Heart right ventricle (tissue), 16 donors: ENCODE results near the gene FN3K. TPM values are rescaled to one million over a fixed set of nuclear protein-coding genes. Genes with fewer than 3 reads are reported as not detected.
A peak's percentile ranks its signal among the peaks of the same experiment; 100 is the strongest.
"Not testable (repeated sequence)": the region's sequence is repeated elsewhere in the genome, so short reads cannot be mapped to it uniquely, and the experiment has no call there.

ENCODE experiments used
- ATAC-seq, 8 donors: fragments of 200-7000 bp; cut with Tn5 transposase; one replicate each; pipeline ENCODE4 v1.9.1; 2020; ENCODE audit warnings: mild to moderate bottlenecking in 8 of 8, moderate library complexity in 8 of 8, moderate number of reproducible peaks in 1 of 8
- DNase-seq, 2 donors: peaks; one replicate each; pipeline ENCODE4 v3.0.0-alpha.2; 2020
- H3K27ac ChIP-seq, 10 donors: fragments of 200-600 bp; sonication (generic) in 2 of 10; one replicate each; pipeline versions ENCODE4 v1.5.0 to v1.8.0; 2020 to 2022; ENCODE audit warnings: mild to moderate bottlenecking in 3 of 10
- H3K27me3 ChIP-seq, 7 donors: fragments of 200-600 bp; one replicate each; pipeline ENCODE4 v1.8.0; 2021 to 2022; ENCODE audit warnings: mild to moderate bottlenecking in 2 of 7
- H3K36me3 ChIP-seq, 9 donors: fragments of 200-600 bp; sonication (generic) in 1 of 9; one replicate each; pipeline versions ENCODE4 v1.5.0 to v1.8.0; 2020 to 2022; ENCODE audit warnings: mild to moderate bottlenecking in 2 of 9
- H3K4me1 ChIP-seq, 9 donors: fragments of 200-600 bp; sonication (generic) in 1 of 9; one replicate each; pipeline versions ENCODE4 v1.5.0 to v1.8.0; 2020 to 2022; ENCODE audit warnings: mild to moderate bottlenecking in 4 of 9
- H3K4me3 ChIP-seq, 10 donors: fragments of 200-600 bp; sonication (generic) in 2 of 10; one replicate each; pipeline versions ENCODE4 v1.5.0 to v1.8.0; 2020 to 2022; ENCODE audit warnings: mild to moderate bottlenecking in 7 of 10, moderate library complexity in 2 of 10
- H3K9me3 ChIP-seq, 11 donors: fragments of 200-600 bp in 10 of 11; sonication (generic) in 2 of 11; one replicate each; pipeline versions ENCODE4 v1.5.0 to v1.8.0; 2013 to 2022; ENCODE audit warnings: mild to moderate bottlenecking in 2 of 11, control low read depth in 1 of 11, moderate library complexity in 1 of 11
- CTCF ChIP-seq, 9 donors: fragments of 200-600 bp; sonication (generic) in 2 of 9; IDR thresholded peaks; one replicate each; pipeline versions ENCODE4 v1.5.0 to v1.8.0; 2021 to 2022; ENCODE audit warnings: antibody characterized with exemption in 9 of 9, mild to moderate bottlenecking in 5 of 9, moderate library complexity in 1 of 9
- WGBS, 2 donors: extraction: QIAGEN DNeasy Blood & Tissue Kit; methylation state at CpG; one replicate each; pipeline ENCODE4 v1.1.7; 2013; ENCODE audit warnings: inconsistent platforms in 1 of 2; 5-methylcytosine and 5-hydroxymethylcytosine counted together
- intact Hi-C, 10 donors: fragments of 100-400 bp; cut with DNase I; formaldehyde crosslinking; loops; one replicate each; pipeline versions ENCODE4 v1.11.1 to v1.14.2; 2022
- polyA plus RNA-seq, 2 donors: library from polyadenylated mRNA; stranded (reverse); fragments of 200-250 nt; gene quantifications; one replicate each; pipeline ENCODE4 v1.2.3, GENCODE V29; 2013
- total RNA-seq, 10 donors: library from RNA; stranded (reverse); fragmentation: NEBNext Ultra II Directional in 3 of 10; extraction: Animal tissue kit (Norgen Biotek cat#: 25700) in 3 of 10; gene quantifications; one replicate each; pipeline versions ENCODE4 v1.2.1 to v1.2.4, GENCODE V29; 2021 to 2023
- donor health status: Arrhythmogenic right ventricular cardiomyopathy.
- donor health status: ischemic (EF 13 %, LVEDD 7.1; RV severe dilation, severe dysfunction).
- donor health status: healthy with polysubstance abuse.
- donor health status: DM: no; HTN: yes; CAD: no.
- donor health status: DM: no; HTN: no; CAD: no.
- donor health status: ischemic (EF 25% LVEDD 6.9; RV normal size, moderate dysfunction).
- donor health status: ischemic (EF 25% LVEDD 5.7; RV mildly dilated, moderate dysfunction).
- donor health status: healthy.
- donor health status: DM: yes; HTN: yes; CAD: no.
- donor health status: Ischemic cardiomyopathy.
- donor health status: ischemic (EF 35%, LVEDD 5.7; RV mildly dilated, moderate dysfunction).
- donor health status: nonischemic (EF 11% LVEDD 7.7; RV severe dilation, severe dysfunction).
- donor health status: DM: yes; HTN: yes; CAD: no.
- donor health status: PGD.
- donor health status: ischemic (EF 29% LVEDD 5.4; RV normal size, mild dysfunction).
- donor health status: nonischemic (EF 23%, LVEDD 6.1; RV moderate dilation, normal function).

FN3K gene
- total and polyA plus RNA-seq, 12 donors = 48.4 to 115 (median 90.7) TPM

DNA sequence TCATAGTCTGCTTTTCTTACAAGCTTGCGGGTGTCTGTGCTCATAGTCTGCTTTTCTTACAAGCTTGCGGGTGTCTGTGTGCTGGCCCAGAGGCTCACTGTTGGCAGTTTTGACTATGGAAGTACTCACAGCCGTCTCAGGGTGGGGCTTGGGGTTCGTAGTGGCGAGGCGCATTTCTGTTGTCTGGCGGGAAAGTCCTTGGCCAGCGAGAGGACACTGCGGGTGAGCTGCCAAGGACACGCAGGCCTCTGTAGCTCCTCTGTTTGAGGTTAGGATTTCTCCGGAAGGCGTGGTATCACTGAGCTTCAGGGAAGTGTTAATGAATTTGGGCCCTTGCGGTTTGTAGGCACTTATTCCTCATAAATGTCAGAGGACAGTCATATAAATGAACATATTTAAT lies 30.0 kb downstream of the FN3K start:
- Histone ChIP-seq H3K36me3 (peaks cover 0 to 85% (median 22%) of the 10 kb centered on the region in 9 donors), H3K9me3 (no peaks in the 10 kb centered on the region), H3K4me1 (peaks cover 0 to 3% (median 0%) of the 10 kb centered on the region in 9 donors), H3K27me3 (no peaks in the 10 kb centered on the region), H3K27ac (peak overlapping the region in 3 of 10 donors; percentile 16 to 23 (median 17)), H3K4me3 (no peak overlapping the region)
- ATAC-seq (peak in 3 of 8 donors; percentile 37 to 77 (median 64)), DNase-seq (no peak)
- intact Hi-C loops = loop anchor here in 7 of 10 donors (5.0 to 10.0 kb wide), 3 partner anchors 98 to 411 kb away; partner anchors contain the start of gene TEX19 (in 1 of the 7)
- TF ChIP-seq CTCF (IDR thresholded peaks at IDR 0.05) = no peak
- 59 to 72% methylated on average over 13 of the region's 13 CpGs for WGBS, 2 donors

DNA sequence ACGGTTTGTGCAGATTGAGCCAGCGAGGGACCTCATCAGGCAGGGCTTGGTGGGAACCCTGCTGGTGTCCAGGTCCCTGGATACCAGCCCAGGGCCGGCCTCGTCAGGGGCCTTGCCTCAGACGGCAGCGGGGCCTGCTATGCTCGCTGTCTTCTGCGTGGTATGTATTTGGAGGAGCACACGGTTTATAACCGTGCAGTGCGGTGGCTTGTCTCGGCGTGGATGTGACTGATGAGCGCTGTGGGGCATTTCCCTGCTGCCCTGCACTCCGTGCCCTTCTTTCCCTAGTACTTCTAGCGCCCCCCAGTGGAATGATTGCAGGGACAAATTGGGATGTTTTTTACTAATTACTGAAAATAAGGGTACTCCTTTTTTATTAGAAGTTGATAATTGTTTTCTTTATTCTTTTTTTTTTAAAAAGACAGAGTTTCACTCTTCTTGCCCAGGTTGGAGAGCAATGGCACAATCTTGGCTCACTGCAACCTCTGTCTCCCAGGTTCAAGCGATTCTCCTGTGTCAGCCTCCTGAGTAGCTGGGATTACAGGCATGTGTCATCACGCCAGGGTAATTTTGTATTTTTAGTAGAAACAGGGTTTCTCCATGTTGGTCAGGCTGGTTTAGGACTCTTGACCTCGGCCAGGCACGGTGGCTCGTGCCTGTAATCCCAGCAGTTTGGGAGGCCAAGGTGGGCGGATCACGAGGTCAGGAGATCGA lies 31.8 kb downstream of the FN3K start:
- DNase-seq = peak in 1 of 2 donors; percentile 54
- intact Hi-C loops = loop anchor here in 8 of 10 donors (2.0 to 10.0 kb wide), 4 partner anchors 98 to 412 kb away; partner anchors contain the start of gene TEX19 (in 1 of the 8)
- Histone ChIP-seq H3K4me1 (peaks cover 0 to 3% (median 0%) of the 10 kb centered on the region in 9 donors), H3K9me3 (no peaks in the 10 kb centered on the region), H3K36me3 (peaks cover 0 to 86% (median 22%) of the 10 kb centered on the region in 9 donors), H3K27ac (no peak overlapping the region), H3K27me3 (no peaks in the 10 kb centered on the region), H3K4me3 (no peak overlapping the region)
- WGBS, 2 donors = 68 to 72% methylated on average over 24 of the region's 24 CpGs
- ATAC-seq = peak in 7 of 8 donors; percentile 38 to 71 (median 56)
- TF ChIP-seq CTCF (IDR thresholded peaks at IDR 0.05) = peak; percentile 29 to 65 (median 59)

- intact Hi-C loops = loop anchor here in 7 of 10 donors (5.0 to 10.0 kb wide), 3 partner anchors 102 to 414 kb away; partner anchors contain the start of gene TEX19 (in 1 of the 7)
- H3K9me3 ChIP-seq = no peaks in the 10 kb centered on the region
- ATAC-seq (no peak), DNase-seq (no peak)
- peaks cover 0 to 86% (median 22%) of the 10 kb centered on the region in 9 donors for H3K36me3 ChIP-seq
- no peaks in the 10 kb centered on the region for H3K27me3 ChIP-seq
- TF ChIP-seq CTCF (IDR thresholded peaks at IDR 0.05) = no peak
- no peak overlapping the region for H3K27ac ChIP-seq
- no peak overlapping the region for H3K4me3 ChIP-seq
- H3K4me1 ChIP-seq = peaks cover 0 to 3% (median 0%) of the 10 kb centered on the region in 9 donors
- WGBS, 2 donors = 97 to 98% methylated on average over 7 of the region's 7 CpGs
Measured at GRCh38 chr17:82769041-82769440, 33.6 kb downstream of the FN3K start.

DNA sequence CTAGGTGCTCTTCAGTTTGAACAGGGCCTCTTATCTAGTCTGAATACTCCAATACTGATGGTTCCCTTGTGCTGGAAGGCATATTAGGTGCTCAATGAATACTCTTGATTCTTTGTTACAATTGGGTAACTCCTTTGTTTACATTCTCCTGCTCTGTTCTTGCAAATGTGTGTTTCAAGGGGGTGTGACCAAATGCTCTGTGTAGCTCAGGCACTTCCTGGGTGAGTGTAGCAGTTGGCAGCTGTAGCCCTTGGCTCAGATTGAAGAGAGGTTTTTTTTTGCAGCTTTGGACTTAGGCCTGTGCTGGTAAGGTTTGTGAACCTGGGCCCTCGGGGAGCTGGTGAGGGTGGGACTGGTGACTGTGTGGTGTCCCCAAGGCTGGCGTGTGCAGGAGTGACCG lies 36.6 kb downstream of the FN3K start:
- Histone ChIP-seq H3K27me3 (no peaks in the 10 kb centered on the region), H3K9me3 (no peaks in the 10 kb centered on the region), H3K4me3 (no peak overlapping the region), H3K36me3 (peaks cover 0 to 73% (median 22%) of the 10 kb centered on the region in 9 donors), H3K4me1 (peaks cover 0 to 13% (median 0%) of the 10 kb centered on the region in 9 donors), H3K27ac (no peak overlapping the region)
- peak in 4 of 8 donors; percentile 25 to 55 (median 40) for ATAC-seq
- no peak for DNase-seq
- WGBS, 2 donors = 81 to 84% methylated on average over 3 of the region's 3 CpGs
- no peak for TF ChIP-seq CTCF (IDR thresholded peaks at IDR 0.05)
- intact Hi-C loops = loop anchor here in 4 of 10 donors (10.0 kb wide), 1 partner anchor 417 kb away; the partner anchor contains the start of gene TEX19 (in 4 of the 4)

DNA sequence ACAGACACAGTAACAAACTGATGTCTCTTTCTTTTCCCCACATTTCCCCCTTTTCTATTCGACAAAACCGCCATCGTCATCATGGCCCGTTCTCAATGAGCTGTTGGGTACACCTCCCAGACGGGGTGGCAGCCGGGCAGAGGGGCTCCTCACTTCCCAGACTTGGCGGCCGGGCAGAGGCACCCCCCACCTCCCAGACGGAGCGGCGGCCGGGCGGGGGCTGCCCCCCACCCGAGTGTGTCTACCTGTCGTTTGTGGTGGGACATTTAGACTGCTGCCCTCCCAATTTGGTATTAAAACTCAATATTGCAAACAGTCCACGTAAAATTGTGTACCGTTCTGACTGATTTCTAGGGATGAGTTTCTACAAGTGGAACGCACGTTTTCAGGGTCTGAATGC lies 39.0 kb downstream of the FN3K start:
- H3K4me3 ChIP-seq = peak overlapping the region in 2 of 10 donors; percentile 24 to 29
- H3K9me3 ChIP-seq = not testable (repeated sequence)
- H3K36me3 ChIP-seq = peaks cover 0 to 49% (median 6%) of the 10 kb centered on the region in 9 donors

More for the DNA sequence above, 39.0 kb downstream of the FN3K start:
- not testable (repeated sequence) for DNase-seq, H3K27ac ChIP-seq, H3K27me3 ChIP-seq, ATAC-seq
- WGBS, 2 donors = 88 to 89% methylated on average over 19 of the region's 19 CpGs
- peaks cover 0 to 13% (median 0%) of the 10 kb centered on the region in 9 donors for H3K4me1 ChIP-seq
- intact Hi-C loops = loop anchor here in 4 of 10 donors (10.0 kb wide), 1 partner anchor 420 kb away; the partner anchor contains the start of gene TEX19 (in 4 of the 4)
